GM12878 (cell line): Measurements from ENCODE around the gene OR8I2. TPM values are rescaled to one million over a fixed set of nuclear protein-coding genes. Genes with fewer than 3 reads are reported as not detected.
"Not testable (repeated sequence)": the region's sequence is repeated elsewhere in the genome, so short reads cannot be mapped to it uniquely, and the experiment has no call there.

Source experiments
- ATAC-seq: fragments of 200-7000 bp; cut with Tn5 transposase; 3 replicates; pipeline ENCODE4 v1.9.1; 2020; ENCODE audit warnings: mild to moderate bottlenecking, moderate library complexity
- BruUV-seq: library from RNA; stranded (reverse); fragments of 400-500 nt; replicated peaks from 2 replicates; lab custom pipeline; 2021; lab: Mats Ljungman, UMichigan
- CTCF ChIA-PET: fragments of 300-600 bp; sonication (Branson Sonifier 250); formaldehyde crosslinking; extraction: SDS; loops from one replicate; lab custom pipeline; 2021; ENCODE audit warnings: inconsistent platforms; lab: Yijun Ruan, JAX
- POLR2A ChIA-PET: fragments of 350-600 bp; formaldehyde crosslinking; extraction: SDS; loops from one replicate; lab custom pipeline; 2021; ENCODE audit warnings: inconsistent platforms; lab: Charles Lee
- RAD21 ChIA-PET: fragments of 300-600 bp; sonication (Branson Sonifier 250); formaldehyde crosslinking; loops from one replicate; lab custom pipeline; 2023; ENCODE audit warnings: antibody characterized with exemption; ENCODE audit not compliant: unreplicated experiment; lab: Charles Lee
- SMC1A ChIA-PET: fragments of 300-600 bp; sonication (Branson Sonifier 250); formaldehyde crosslinking; loops from one replicate; lab custom pipeline; 2023; ENCODE audit not compliant: unreplicated experiment, uncharacterized antibody; lab: Charles Lee
- DNase-seq: peaks from one replicate; pipeline ENCODE4 v3.0.0-alpha.2; 2011; ENCODE audit warnings: low read depth, low spot score
- FAIRE-seq: peaks from 3 replicates; lab custom pipeline; 2011; peaks lifted over from hg19 to GRCh38; lab: Jason Lieb, UNC
- H2AFZ ChIP-seq: 2 replicates; pipeline ENCODE4 v1.6.0; 2011; ENCODE audit warnings: low read depth, low read length, control low read depth; ENCODE audit not compliant: control insufficient read depth
- H3K27ac ChIP-seq: 2 replicates; pipeline ENCODE4 v1.5.1; 2011; ENCODE audit warnings: control low read depth; ENCODE audit not compliant: control insufficient read depth, insufficient read depth
- H3K27me3 ChIP-seq, 2 experiments: replicated peaks in 1 of 2; 2 replicates each; pipeline versions ENCODE4 v1.6.0 to v1.6.1; 2011; ENCODE audit warnings: low read length in 1 of 2; ENCODE audit not compliant: control insufficient read depth in 2 of 2, insufficient read depth in 2 of 2
- H3K36me3 ChIP-seq, 2 experiments: 2 replicates each; pipeline ENCODE4 v1.5.1; 2011; ENCODE audit warnings: low read length in 1 of 2; ENCODE audit not compliant: control insufficient read depth in 2 of 2, insufficient read depth in 2 of 2
- H3K4me1 ChIP-seq: 2 replicates; pipeline ENCODE4 v1.6.1; 2011; ENCODE audit warnings: mild to moderate bottlenecking, low read length, moderate library complexity, mixed read lengths; ENCODE audit not compliant: control insufficient read depth, insufficient read depth
- H3K4me2 ChIP-seq: 2 replicates; pipeline ENCODE4 v1.6.0; 2011; ENCODE audit warnings: control low read depth; ENCODE audit not compliant: control insufficient read depth, insufficient read depth
- H3K4me3 ChIP-seq: fragments of 200-600 bp; sonication (generic); 2 replicates; pipeline ENCODE4 v1.5.1; 2016
- H3K79me2 ChIP-seq: 2 replicates; pipeline ENCODE4 v1.6.0; 2011; ENCODE audit warnings: low read length; ENCODE audit not compliant: control insufficient read depth, insufficient read depth
- H3K9ac ChIP-seq: 2 replicates; pipeline ENCODE4 v1.8.0; 2011; ENCODE audit warnings: low read length, control low read depth, mixed read lengths; ENCODE audit not compliant: control insufficient read depth, insufficient read depth
- H3K9me3 ChIP-seq: replicated peaks from 3 replicates; pipeline ENCODE4 v1.5.1; 2011; ENCODE audit warnings: mild to moderate bottlenecking, low read length; ENCODE audit not compliant: control insufficient read depth, insufficient read depth
- H4K20me1 ChIP-seq: 2 replicates; pipeline ENCODE4 v1.6.0; 2011; ENCODE audit not compliant: control insufficient read depth, insufficient read depth
- BCL11A ChIP-seq: IDR thresholded peaks from 2 replicates; pipeline ENCODE4 v1.6.1; 2011; ENCODE audit warnings: low read depth, low read length
- FOXK2 ChIP-seq: fragments of 450-650 bp; IDR thresholded peaks from 2 replicates; pipeline ENCODE4 v1.6.1; 2017; ENCODE audit warnings: mild to moderate bottlenecking, moderate library complexity
- RUNX3 ChIP-seq: IDR thresholded peaks from 2 replicates; pipeline ENCODE4 v1.6.1; 2012; ENCODE audit warnings: low read length, inconsistent platforms
- ZZZ3 ChIP-seq: IDR thresholded peaks from 2 replicates; pipeline ENCODE4 v1.6.1; 2011; ENCODE audit warnings: low read depth; ENCODE audit not compliant: control insufficient read depth, insufficient read length
- WGBS: methylation state at CpG from one replicate; pipeline ENCODE4 v1.1.6; 2016; ENCODE audit warnings: low lambda C conversion rate; ENCODE audit not compliant: insufficient replicate concordance, insufficient coverage; ENCODE audit errors: missing lambda C conversion rate; 5-methylcytosine and 5-hydroxymethylcytosine counted together
- in situ Hi-C: fragments of 300-500 bp; cut with MboI; formaldehyde crosslinking; loops from 9 replicates; pipeline ENCODE4 v1.14.3; 2018; ENCODE audit warnings: mixed read lengths
- intact Hi-C: fragments of 100-400 bp; cut with micrococcal nuclease; formaldehyde crosslinking; loops from one replicate; pipeline ENCODE4 v1.14.2; 2022; ENCODE audit not compliant: unreplicated experiment
- polyA plus RNA-seq, 11 experiments: library from polyadenylated mRNA; depleted of rRNA in 4 of 11; unstranded in 6 of 11; stranded (reverse) in 5 of 11; fragments of >200 nt; fragmentation: Nextera tagmentation in 4 of 11; fragmentation: Illumina TruSeq in 1 of 11; extraction: Ambion mirVana in 4 of 11; extraction: Trizol in 1 of 11; gene quantifications; 1 replicate in 1 of 11; 2 replicates in 10 of 11; pipeline versions ENCODE4 v1.2.1 to v1.2.3, GENCODE V29; 2011 to 2016; ENCODE audit warnings: inconsistent platforms in 2 of 11, missing spikeins in 2 of 11, low read depth in 1 of 11
- total RNA-seq, 4 experiments: library from RNA; depleted of rRNA in 3 of 4; stranded (reverse); fragments of >200 nt in 3 of 4; fragmentation: Illumina TruSeq in 1 of 4; extraction: Trizol in 1 of 4; gene quantifications; 2 replicates each; pipeline versions ENCODE4 v1.2.1 to v1.2.3, GENCODE V29; 2013 to 2021

OR8I2 gene
- total and polyA plus RNA-seq, 10 of the 15 experiments (the other 5 are each of a cell fraction or from before 2014, with no cell fraction given) = not detected

DNA sequence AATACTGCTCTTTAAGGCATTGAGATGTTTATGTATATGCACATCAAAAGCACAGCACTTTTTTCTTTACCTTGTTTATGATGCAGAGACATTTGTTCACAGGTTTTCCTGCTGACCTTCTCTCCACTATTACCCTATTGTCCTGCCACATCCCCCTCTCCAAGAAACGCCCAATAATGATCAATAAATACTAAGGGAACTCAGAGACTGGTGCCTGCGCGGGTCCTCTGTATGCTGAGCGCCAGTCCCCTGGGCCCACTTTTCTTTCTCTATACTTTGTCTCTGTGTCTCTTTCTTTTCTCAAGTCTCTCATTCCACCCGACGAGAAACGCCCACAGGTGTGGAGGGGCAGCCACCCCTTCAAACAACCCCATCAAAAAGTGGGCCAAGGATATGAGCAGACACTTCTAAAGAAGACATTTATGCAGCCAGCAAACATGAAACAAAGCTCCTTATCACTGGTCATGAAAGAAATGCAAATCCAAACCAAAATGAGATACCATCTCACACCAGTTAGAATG is 34.8 kb upstream of the OR8I2 start:
- WGBS = 53% methylated on average over 7 of the region's 7 CpGs
- DNase-seq, SMC1A ChIA-PET, H3K4me2 ChIP-seq, in situ Hi-C loops, H3K27me3 ChIP-seq, H3K9me3 ChIP-seq, H4K20me1 ChIP-seq, H3K9ac ChIP-seq, H3K36me3 ChIP-seq, H3K27ac ChIP-seq, POLR2A ChIA-PET, BruUV-seq, ATAC-seq, H3K4me1 ChIP-seq, H3K79me2 ChIP-seq, intact Hi-C loops, RAD21 ChIA-PET, H3K4me3 ChIP-seq, FAIRE-seq, CTCF ChIA-PET, H2AFZ ChIP-seq: not testable (repeated sequence)

DNA sequence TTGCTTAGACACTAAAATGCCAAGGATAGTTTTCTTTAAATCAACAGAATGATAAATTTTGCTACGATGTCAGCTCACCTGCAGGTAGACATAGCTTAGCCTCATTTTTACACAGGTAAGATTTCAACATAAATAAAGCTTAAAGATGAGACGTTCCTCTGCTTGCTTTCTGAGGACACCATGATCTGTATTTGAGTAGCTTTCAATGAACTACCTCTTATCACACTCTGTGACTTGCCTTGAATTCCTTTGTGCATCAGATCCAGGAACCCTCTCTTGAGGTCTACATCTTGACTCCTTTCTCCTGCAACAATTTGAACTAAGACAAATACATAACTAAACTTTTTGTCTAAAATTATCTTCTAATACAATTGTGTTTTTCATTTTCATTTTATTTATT is 26.1 kb upstream of the OR8I2 start:
- SMC1A ChIA-PET = no interaction called here
- TF ChIP-seq FOXK2 = no peak
- TF ChIP-seq ZZZ3 = no peak
- TF ChIP-seq RUNX3 = no peak
- TF ChIP-seq BCL11A = no peak

More for the DNA sequence above, 26.1 kb upstream of the OR8I2 start:
- 14% methylated on average over 2 of the region's 2 CpGs for WGBS
- H3K27me3 ChIP-seq = no peaks in the 10 kb centered on the region
- no peak overlapping the region for H3K4me2 ChIP-seq
- BruUV-seq = no TSS peak
- no peaks in the 10 kb centered on the region for H4K20me1 ChIP-seq
- no peak for FAIRE-seq
- ChIA-PET RAD21 (no interaction called here), POLR2A (no interaction called here), CTCF (interaction anchor here (1.0 kb wide), 1 partner anchor 34 kb away, joined by 3 read pairs; no protein-coding TSS in a partner anchor)
- H3K4me1 ChIP-seq = no peaks in the 10 kb centered on the region
- DNase-seq = no peak
- in situ Hi-C loops (no loop called here), intact Hi-C loops (no loop called here)
- H3K79me2 ChIP-seq = no peaks in the 10 kb centered on the region
- no peak overlapping the region for H2AFZ ChIP-seq
- no peak for ATAC-seq
- no peak overlapping the region for H3K4me3 ChIP-seq
- H3K27ac ChIP-seq = no peak overlapping the region
- no peak overlapping the region for H3K9ac ChIP-seq
- no peaks in the 10 kb centered on the region for H3K36me3 ChIP-seq
- H3K9me3 ChIP-seq = no peaks in the 10 kb centered on the region
